A204.1 (cell line): ENCODE measurements around the gene EYA4.

Source experiments
- FAIRE-seq: peaks from 2 replicates; lab custom pipeline; 2012; peaks lifted over from hg19 to GRCh38; lab: Jason Lieb, UNC

Gene EYA4

DNA sequence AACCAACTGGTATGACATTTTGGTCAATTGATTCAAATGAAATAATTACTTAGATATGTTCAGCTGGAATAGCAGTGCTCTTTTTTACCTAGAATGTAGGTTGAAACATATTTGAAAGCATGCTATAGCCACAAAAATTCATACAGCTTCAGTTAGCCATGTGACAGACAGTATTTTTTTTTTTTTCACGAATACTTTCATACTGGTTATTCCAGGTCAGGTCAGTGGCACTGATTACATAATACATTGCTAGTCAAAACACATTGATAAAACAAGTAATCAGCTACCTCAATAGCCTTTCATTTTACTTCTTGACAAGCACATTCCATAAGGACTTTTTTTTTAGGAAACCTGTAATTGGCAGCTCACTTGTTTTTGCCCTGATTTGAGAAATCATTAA, 222.6 kb downstream of the EYA4 start:
- FAIRE-seq: no peak

DNA sequence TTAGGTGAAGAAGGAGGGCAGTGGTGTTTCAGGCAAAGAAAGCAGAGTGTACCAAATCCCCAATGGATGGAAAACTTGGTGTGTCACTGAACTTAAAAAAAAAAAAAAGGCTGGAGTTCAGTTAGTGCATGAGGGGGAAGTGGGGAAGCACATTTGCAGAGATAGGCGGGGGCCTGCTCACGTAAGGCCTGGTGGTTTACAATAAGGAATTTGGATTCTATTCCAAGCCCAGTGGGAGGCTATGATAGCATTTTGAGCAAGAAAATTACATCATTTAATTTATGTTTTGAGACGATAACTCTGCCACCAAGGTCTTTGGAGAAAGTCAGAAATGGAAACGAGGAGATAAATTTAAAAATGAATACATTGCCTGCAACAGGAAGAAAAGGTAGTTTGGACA, 225.5 kb downstream of the EYA4 start:
- no peak for FAIRE-seq

DNA sequence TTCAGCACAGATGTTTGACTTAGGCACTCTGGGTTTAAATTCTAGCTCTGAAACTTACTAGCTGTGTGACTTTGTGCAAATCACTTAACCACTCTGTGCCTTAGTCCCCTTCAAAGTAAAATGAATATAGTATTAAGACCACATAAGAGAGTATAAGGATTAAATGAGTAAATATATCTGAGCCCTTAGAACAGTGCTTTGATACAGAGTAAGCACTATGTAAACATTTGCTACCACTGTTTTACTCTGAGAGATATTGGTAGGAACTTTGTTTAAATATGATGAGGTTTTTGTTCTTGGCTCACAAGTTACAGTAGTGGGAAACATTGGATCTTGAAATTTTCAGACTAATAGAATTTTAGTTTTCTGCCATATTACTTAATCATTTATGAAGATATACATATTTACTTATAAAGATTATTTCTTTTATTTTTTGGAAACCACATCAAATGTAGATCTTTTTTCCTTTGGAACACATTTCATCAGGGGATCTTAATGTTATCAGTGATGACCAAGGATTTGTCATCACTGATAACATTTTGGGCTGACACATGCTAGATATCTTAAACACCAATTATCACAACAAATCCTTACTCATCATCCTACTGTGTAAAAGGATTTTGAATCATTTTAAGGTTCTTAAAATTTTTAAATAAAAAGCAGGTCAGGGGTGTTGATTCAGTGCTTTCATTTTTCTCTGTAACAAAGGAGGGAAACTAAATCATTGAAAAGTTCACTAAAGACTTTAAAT, 226.2 kb downstream of the EYA4 start:
- FAIRE-seq: no peak

DNA sequence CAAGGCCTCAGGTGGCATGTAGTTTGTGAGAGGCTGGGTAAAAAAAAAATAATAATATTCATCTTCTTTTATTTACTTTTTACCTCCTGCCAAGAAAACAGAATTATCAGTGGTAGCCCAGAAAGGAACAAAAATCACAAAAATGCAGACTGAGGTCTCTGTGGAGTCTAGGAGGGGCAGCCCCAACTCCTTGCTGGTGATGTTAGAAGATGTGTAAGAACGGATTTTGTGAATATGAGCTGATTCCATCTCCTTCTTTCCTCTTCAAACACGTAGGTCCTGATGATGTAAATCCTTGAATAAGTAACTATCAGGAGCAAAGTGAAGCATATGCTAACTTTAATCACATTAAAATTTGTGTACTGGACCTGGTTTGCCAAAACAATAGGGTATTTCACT, 226.8 kb downstream of the EYA4 start:
- no peak for FAIRE-seq

DNA sequence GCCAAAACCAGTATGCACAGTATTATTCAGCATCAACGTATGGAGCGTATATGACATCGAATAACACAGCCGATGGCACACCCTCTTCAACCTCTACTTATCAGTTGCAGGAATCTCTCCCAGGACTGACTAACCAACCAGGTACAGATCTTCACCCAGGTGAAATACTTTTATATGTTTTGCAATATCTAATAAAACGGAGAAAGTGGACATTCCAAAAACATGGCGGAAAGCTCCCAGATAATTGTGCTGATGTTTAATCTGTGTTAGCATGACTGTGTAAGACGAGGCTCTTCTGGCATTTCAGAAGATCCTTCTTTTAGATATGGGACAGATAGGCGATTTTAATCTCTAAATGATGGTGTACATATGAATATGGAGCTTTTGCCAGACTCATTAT, 227.4 kb downstream of the EYA4 start:
- FAIRE-seq: no peak

DNA sequence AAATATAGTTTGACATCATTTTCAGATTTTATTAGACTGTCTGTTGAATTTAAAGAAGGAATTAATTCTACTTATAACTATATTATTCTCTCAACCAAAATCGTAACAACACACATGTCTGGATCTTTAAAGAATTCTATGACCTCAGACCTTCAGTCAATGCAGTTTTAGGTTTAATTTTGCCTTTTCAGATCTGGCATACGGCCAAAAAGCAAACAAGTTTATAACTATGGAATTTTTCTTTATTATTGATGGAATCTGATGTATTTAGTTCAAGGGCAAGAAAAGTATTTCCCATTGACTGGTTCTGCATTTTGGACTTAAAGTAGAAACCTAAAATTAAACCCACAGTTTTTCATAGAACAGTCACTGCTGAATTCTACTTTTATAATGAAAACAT, 233.4 kb downstream of the EYA4 start:
- FAIRE-seq: no peak

DNA sequence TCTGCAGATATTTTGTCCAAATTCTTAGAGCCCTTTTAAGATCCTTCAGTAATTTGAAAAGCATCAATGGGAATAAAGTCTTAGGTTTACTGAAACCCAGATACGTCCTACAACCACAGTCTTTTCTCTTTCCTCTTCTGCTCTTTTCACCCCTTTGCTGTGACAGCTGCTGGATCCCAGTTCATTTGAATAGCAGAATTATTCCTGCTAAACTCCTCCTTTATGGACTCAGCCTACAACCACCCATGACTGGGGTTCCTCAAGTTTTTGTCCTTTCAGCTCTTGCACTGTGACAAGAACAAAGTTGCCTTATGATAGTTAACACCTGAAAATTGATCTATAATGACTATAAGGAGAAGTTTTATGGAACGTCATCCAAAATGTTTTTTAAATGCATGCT, 237.5 kb downstream of the EYA4 start:
- no peak for FAIRE-seq

DNA sequence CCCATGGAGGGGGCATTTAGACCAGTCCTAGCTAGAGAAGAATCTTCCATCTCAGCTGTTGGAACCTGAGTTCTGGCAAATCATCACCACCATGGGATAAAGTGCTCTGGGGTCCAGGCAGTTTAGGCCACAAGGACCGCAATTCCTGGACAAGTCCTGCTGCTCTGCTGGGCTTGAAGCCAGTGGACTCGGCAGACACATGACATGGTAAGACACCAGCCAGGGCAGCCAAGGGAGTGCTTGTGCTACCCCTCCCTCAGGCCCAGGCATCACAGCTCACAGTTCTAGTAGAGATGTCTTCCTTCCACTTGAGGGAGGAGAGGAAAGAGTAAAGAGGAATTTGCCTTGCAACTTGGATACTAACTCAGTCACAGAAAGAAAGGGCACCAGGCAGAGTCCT, 246.0 kb downstream of the EYA4 start:
- no peak for FAIRE-seq

DNA sequence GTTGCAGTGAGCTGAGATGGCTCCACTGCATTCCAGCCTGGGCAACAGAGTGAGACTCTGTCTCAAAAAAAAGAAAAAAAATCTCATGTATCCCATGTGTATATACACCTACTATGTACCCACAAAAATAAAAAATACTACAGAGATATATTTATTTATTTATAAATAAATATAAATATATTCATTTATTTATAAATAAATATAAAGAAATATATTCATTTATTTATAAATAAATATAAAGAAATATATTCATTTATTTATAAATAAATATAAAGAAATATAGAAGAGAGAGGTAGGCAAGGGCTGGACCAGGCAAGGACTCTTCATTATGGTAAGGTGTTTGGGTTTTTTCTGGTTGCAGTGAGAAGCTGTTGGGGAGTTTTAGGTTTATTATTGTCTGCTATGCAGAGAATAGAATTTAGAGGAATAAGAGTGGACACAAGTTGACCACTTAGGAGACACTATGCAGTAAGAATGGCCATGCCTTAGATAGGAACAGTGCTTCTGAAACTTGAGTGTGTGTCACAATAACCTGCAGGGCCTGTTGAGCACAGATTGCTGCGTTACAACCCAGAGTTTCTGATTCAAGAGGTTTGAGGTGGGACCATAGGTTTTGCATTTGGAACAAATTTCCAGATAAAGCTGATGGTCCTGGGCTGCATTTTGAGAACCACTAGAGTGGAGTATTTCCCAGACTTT, 254.2 kb downstream of the EYA4 start:
- peak; percentile 96 for FAIRE-seq

DNA sequence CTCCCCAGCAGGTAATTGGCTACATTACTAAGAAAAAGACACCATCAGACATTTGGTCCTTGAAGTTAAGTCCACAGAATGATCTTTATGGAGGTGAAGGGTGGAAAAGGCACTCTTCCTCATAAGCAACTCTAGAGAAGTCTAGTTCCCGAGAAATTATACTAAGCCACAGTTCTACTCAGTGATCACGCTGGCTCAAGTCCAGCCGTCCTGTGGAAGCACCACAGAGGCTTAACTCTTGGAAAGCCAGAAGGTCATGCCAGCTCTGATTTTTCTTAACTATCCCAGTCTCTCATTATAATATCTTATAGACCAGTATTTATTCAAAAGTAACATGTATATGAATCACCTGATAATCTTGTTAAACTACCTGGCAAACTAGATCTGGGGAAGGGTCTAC, 258.5 kb downstream of the EYA4 start:
- FAIRE-seq: no peak

DNA sequence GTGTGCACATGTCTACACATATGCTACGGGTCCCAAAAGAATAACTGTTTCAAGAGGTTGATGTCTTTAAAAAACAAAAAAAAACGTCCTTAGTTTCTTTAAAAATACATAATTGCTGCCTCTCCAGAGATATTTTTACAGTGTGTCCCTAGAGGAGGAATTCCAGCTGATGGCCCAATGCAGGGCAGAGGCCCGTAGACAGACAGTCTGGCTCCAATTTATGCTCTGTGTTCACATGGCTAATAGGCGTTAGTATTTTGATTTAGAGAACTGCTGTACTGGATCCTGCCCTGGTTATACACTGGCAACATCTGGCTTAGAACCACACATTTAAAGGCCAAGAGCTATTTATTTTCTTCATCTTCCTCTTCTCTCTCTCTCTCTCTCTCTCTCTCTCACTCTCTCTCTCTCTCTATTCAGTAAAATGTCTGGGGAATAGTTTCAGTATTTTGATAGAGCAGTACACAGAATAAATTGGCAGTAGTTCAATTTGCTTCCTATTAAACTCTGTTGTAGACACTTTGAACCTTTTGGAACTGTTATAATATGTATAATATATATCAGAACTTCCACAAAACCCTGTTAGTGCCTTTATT, 260.6 kb downstream of the EYA4 start:
- no peak for FAIRE-seq

DNA sequence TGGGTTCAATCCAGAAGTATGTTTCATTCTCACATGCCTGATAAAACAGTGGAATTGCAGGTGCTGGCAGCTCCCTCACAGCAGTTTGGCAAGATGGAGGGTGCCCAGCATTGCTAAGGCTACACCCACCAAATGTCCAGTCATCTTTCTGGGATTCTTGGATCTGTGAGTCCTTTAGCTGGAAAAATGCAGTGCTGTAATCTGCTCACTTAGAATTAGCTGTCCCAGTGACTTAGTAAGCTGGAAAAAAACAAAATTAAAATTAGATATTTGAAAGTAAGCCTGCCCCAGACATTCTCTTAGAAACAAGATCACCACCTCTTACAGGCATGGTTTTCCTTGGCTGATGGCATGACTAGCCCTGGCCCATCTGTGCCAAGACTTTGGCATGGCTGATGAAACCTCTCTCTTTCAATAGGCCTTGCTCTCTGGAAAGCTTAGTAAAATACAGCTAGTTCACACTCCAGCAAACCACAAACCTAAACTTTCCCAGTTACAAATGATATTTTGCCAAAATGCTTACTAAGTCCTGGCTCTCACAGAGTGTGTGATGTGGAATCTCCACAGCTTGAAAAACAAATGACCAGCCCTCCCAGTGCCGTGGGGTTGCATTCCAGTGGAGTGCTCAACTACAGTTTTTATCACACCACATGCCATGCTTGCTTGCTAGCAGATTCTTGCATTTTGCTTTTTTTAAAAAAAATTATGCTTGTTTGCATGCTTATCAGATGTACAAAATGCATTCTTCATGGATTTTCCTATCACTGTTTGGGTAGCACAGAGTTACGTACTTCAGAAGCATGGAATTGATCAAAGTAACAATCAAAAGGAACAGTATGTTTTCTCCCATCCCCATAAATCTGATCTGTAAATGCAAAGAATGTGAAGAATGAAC, 261.5 kb downstream of the EYA4 start:
- FAIRE-seq: no peak

DNA sequence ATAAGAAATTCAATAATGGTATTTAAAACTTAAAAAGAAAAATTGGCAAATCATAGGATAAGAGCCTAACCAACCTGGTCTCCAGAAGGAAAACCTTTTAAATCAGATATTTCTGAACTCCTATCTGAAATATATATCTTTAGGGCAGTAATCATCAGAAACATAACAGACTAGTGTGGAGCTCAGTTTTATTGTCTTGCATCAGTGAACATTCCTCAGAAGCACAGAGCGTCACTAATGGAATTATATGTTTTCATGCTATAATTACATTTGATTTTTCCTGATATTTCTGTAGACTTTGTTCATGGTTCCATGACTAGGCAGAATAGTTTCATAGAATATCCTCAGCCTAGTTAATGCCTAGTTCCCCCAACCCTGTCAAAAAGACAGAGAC, 262.2 kb downstream of the EYA4 start:
- no peak for FAIRE-seq

DNA sequence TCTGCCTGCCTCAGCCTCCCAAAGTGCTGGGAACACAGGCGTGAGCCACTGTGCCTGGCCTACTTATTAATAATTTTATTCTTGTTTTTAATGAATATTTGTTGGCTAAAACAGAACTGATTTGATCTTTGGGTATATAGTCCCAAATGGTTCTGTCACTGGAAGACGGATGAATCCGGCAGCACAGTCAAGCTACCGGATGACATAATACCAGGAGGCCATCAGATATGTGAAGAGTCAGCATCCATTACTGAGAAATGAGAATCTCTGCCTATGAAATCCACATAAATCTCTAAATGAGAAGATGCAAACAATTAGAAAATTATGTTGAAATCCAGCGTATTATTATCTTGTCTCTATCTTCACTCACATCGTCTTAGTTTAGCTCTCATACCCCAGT, 263.0 kb downstream of the EYA4 start:
- no peak for FAIRE-seq

DNA sequence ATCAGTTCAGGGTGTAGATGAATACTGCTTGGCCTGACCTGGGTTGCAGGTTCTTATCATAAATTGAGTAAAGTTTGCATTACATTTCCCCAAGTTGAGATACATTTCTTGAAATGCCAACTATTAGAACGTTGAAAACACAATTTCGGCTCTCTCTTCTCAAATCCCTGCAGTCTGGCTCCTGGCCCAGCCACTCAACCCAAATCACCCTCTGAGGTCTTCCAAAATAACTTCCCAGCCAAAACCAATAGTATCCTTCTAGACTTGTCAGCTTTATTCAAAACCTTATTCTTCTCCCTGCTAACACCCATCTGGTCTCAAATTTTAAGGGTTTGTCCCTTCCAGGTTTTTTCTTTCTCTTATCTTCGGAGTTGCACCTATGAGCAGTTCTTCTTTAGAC, 263.6 kb downstream of the EYA4 start:
- FAIRE-seq: no peak

DNA sequence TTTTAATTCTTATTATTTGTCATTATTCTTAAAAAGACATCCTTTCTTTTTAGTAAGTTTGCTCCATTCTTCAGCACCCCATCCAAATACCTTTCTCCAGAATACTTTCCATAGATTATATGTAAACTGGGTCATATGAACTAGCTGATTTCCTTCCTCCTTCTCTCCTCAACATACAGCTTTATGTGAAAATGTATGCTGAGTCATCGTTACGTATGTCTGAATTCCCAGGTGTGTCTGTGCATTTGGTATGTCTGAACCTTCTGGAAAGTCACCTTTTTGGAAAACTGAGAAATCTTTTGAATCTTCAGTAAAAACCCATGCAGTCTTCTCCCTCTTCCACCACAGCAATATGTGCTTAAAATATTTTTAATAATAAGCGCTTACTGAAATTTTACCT, 264.5 kb downstream of the EYA4 start:
- no peak for FAIRE-seq

DNA sequence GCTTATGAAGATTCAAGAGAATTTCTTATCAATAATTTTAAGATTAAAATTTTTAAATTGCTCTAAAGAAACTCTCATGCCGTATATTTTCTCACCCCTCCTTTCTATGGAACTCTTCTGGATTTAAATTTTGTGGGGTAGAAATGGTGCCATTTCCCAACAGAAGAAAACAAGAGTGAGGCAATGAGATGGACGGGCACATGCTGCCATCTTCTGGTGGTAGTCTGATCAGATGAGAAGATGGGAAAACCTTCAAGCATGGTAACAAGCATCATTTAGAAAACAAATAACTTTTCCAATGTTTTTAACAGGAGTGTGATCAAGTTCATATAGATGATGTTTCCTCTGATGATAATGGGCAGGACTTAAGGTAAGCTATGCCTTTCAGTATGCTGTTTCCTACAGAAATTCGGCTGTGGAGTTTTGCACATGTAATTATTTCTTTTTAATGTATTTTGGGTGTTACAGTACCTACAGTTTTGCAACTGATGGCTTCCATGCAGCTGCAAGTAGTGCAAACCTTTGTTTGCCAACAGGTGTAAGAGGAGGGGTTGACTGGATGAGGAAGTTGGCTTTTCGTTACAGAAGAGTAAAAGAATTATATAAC, 271.4 kb downstream of the EYA4 start:
- peak; percentile 46 for FAIRE-seq

DNA sequence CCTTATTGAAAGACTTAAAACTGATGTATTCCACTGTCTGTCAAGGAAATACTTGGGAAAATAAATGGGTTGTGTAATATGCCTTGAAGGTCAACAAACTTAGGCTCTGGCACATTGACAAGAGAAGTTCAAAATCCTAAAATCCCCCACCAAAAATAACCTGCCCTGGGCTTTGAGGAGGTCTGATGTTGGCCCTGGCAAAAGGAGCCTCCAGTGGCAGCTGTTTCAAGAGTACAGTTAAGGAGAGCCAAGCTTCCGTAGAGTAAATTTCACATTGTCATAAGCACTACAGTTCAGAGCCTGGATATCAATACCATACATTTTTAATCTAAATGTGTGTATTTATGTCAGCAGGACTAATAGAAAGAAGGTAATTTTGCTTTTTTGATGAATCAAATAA, 282.7 kb downstream of the EYA4 start:
- FAIRE-seq: no peak

DNA sequence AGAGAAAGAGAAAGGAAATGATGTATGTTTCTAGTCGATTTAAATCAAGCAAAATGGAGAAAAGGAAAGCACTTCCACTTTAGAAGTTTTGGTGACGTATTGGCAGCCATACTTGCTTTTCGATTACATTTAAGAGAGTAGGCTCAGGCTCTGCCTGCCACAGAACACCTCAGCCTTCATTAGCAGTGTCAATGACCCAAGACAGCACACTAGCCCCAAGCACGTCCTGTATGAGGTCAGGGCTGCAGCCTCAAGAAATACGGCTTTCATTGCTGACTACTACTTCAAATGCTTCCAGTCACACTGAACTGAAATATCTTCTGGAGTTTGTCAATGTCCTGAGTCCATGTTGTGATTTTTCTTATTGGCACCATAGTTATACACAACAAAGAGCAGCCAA, 285.3 kb downstream of the EYA4 start:
- FAIRE-seq: no peak

DNA sequence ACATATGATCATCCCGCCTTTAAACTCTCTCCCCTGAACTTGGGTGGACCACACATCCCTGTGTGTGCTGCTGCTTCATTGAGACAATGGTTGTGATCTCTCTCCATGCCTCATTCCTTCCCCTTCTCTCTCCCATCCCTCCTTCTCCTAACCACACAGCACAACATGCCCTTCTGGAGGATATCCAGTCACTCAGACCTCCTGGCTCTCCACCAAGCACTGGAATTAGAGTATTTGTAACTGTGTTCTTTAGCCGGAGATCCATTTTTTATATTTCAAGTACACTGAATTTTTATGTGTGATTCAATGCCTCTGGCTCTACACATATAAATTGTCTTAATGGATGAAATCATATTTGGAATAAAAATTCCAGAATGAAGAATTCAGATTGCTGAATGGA, 287.4 kb downstream of the EYA4 start:
- FAIRE-seq: no peak

DNA sequence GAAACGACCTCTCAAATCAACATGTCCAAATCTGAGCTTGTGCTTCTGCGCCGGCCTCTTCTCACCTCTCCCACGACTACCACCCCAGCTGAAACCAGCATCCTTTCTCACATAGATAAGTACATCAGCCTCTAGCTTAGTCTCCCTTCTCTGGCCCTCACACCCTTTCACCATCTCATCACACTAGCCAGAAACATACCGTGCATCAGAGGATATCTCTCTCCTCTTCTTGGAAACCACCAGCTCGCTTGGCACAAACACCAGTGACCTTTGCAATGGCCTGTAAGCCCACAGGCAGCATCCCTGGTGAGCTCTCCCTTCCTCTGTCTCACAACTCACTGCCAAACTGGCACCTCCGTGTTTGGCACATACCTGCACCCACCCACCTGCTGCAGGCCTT, 291.8 kb downstream of the EYA4 start:
- no peak for FAIRE-seq

DNA sequence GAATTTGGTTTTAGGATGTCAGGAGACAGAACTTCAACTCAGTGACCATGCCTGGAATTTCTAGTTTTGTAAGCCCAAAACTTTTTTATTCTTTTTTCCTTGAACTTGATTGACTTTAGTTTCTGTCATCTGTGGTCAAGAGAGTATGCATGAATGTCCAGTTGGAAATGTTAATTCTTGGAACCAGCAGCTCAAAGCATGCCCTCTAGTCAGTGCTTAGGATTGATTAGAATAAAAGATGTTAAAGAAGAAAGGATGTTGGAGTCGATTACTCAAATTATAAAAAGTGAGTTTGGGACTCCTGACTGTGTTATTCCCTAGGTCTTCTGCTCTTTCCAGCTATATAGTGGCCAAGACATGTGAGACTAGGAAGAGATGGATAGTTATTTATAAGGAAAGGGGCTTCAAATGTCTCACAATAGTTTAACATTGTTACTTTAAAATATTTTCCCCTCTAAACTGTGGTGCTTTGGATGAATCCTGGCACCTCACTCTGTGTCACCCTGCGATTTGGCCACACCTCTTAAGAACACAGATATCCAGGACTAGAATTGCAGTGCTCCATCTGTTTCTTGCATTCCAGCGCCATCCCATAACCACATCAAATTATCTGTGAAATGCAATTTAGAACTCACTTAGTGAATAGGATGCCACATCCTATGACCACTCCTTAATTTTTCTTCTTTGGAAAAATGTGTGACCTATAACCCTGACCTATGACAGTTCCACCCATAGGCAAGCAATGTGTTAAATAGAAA, 298.5 kb downstream of the EYA4 start:
- FAIRE-seq: no peak
